Right ventricle myocardium superior (tissue), 1 donor: ENCODE results near the gene STX5. TPM values are rescaled to one million over a fixed set of nuclear protein-coding genes. Genes with fewer than 3 reads are reported as not detected.
"Not testable (repeated sequence)": the region's sequence is repeated elsewhere in the genome, so short reads cannot be mapped to it uniquely, and the experiment has no call there.

ENCODE experiments used
- ATAC-seq: fragments of 200-7000 bp; cut with Tn5 transposase; one replicate; pipeline ENCODE4 v1.9.1; 2020; ENCODE audit warnings: mild to moderate bottlenecking; ENCODE audit not compliant: poor library complexity
- DNase-seq: peaks from one replicate; pipeline ENCODE4 v3.0.0-alpha.2; 2020
- intact Hi-C: fragments of 100-400 bp; cut with DNase I; formaldehyde crosslinking; loops from one replicate; pipeline ENCODE4 v1.11.2; 2022
- total RNA-seq: library from RNA; stranded (reverse); fragmentation: NEBNext Ultra II Directional; extraction: Animal tissue kit (Norgen Biotek cat#: 25700); gene quantifications from one replicate; pipeline ENCODE4 v1.2.1, GENCODE V29; 2021
- donor health status: DM: no; HTN: yes; CAD: no; lungs with severe emphysema.

STX5 gene
- total RNA-seq, 1 donor from 2014 or later: 15.7 TPM

- intact Hi-C loops: no loop called here
- peak; percentile 97 for DNase-seq
- ATAC-seq: peak; percentile 82
Measured at GRCh38 chr11:62839050-62839945, 7.4 kb upstream of the STX5 start, which contains the start of gene WDR74. Gene WDR74 (minus strand): TSS chr11:62839590. CDS start chr11:62839570, 20 bp downstream.

- intact Hi-C loops: no loop called here
- DNase-seq: no peak
- ATAC-seq: no peak
Measured at GRCh38 chr11:62835336-62835735, 3.5 kb upstream of the STX5 start.

DNA sequence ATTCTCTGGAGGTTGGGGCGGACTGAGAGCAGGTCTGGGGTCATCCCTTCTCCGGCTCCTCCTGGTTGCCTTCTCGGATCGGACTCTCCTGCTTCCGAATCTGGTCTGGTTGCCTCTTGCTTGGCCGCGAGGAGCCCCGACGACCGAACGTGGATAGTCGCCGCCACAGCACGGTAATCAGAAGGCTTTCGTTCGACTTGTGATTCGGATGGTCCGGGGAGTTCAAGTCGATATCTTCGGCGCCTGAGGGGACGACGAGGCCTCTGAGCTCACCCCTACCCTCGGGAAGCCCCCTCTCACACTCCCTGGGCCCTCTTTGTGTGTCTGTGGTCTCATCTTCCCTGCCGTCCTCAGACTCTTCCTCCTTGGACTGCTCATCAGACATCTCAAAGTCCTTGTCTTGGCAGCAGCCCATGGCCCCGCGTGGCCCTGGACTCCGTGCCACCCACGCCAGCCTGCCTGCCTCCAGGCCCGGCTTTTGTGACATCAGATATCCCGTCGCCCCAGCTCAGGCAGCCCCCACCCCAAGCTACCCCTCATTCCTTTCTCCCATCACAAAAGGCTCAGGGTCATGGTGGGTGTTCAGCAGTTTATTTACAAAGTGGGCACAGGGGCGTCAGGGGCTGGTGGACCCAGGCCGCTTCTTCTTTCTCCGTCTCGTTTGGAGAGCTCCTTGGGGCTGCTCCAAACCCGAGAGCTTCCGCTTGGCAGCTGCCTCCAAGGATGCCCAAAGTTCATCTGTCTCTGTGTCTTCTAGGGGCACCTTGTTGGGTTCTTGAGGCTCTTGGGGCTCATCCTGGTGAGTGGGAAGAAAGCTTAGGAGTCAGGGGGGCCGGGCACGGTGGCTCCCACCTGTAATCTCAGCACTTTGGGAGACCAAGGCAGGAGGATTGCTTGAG, 734 bp upstream of the STX5 start, which contains the start of gene TEX54:
Gene TEX54 (minus strand): TSS at position 506 of the 899 bp plus-strand sequence.
- DNase-seq (peak; percentile 49), ATAC-seq (peak; percentile 3)
- intact Hi-C loops: no loop called here

- no peak for ATAC-seq
- DNase-seq: no peak
- intact Hi-C loops: loop anchor here (2.0 kb wide), 1 partner anchor 36 kb away; no protein-coding TSS in a partner anchor
Measured at GRCh38 chr11:62830904-62831519, 839 bp downstream of the STX5 start.

GRCh38 chr11:62828130-62828529, 3.7 kb downstream of the STX5 start:
- DNase-seq, ATAC-seq, intact Hi-C loops: not testable (repeated sequence)

GRCh38 chr11:62823677-62824076, 8.2 kb downstream of the STX5 start:
- ATAC-seq: no peak
- intact Hi-C loops: no loop called here

DNA sequence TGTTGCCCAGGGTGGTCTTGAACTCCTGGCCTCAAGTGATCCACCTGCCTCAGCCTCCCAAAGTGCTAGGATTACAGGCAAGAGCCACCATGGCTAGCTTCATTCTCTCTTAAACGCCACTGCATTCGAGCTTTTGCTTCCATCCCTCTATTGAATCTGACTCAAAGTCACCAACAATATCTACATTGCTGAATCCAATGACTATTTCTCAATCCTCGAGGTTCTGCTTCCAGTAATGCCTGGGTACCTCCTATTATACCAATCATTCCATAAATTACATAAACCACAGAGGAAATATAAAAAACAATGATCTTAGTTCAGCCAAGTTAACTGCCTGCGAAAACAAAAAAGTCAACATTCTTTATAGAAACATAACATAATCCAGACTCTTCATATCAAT, 14.7 kb downstream of the STX5 start:
- ATAC-seq (no peak), DNase-seq (no peak)
- intact Hi-C loops: no loop called here

More at GRCh38 chr11:62823677-62824076, 8.2 kb downstream of the STX5 start:
- no peak for DNase-seq

DNA sequence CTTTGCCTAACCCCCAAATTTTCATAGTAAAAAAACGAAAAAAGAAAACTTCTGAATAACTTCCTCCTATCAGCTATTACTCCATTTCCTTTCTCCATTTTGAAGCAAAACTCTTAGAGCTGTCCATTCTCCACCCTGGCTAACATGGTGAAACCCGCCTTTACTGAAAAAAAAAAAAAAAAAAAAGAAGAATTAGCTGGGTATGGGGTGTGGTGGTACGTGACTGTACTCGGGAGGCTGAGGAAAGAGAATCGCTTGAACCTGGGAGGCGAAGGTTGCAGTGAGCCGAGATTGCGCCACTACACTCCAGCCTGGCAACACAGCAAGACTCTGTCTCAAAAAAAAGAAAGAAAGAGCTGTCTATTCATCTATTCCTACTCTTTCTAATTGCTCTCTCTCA, 15.3 kb downstream of the STX5 start:
- no peak for DNase-seq
- ATAC-seq: no peak
- intact Hi-C loops: no loop called here

DNA sequence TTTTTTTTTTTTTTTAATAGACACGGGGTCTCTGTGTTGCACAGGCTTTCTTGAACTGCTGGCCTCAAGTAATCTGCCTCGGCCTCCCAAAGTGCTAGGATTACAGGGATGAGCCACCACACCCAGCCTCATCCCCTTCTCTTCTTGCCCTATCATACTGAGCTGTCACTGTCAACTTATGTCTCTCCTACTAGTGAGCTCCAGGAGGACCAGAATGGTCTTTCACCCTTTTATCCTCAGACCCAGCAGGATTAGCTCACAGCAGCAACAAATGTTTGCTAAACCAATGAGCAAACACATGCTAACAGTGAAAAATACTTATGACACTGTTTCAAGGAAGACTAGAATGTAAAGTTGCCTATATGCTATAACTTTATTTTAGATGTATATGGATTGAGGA, 20.2 kb downstream of the STX5 start:
- intact Hi-C loops: no loop called here
- ATAC-seq (no peak), DNase-seq (no peak)

DNA sequence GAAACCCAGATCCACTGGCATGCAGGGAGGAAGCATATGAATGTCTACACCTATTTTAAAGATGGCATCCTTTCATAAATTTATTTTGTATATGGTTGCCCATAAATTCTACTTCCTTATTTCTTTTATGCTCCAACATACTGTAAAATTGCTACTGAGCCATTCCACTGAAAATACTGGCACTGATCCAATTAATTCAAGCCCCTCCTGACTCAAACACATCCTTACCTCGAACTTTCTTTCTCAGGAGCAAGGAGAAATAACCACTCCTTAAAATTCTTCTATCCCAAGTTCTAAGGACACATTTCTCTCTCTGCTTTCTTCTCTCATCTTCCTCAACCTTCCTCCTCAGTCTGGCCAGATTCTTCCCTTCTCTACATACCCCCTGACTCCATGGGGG, 21.1 kb downstream of the STX5 start:
- no peak for DNase-seq
- intact Hi-C loops: no loop called here
- no peak for ATAC-seq

- intact Hi-C loops: no loop called here
- ATAC-seq (peak; percentile 63), DNase-seq (no peak)
Measured at GRCh38 chr11:62806611-62807121, 25.2 kb downstream of the STX5 start.

- DNase-seq (no peak), ATAC-seq (peak; percentile 9)
- intact Hi-C loops: no loop called here
Measured at GRCh38 chr11:62805961-62806441, 25.9 kb downstream of the STX5 start.

DNA sequence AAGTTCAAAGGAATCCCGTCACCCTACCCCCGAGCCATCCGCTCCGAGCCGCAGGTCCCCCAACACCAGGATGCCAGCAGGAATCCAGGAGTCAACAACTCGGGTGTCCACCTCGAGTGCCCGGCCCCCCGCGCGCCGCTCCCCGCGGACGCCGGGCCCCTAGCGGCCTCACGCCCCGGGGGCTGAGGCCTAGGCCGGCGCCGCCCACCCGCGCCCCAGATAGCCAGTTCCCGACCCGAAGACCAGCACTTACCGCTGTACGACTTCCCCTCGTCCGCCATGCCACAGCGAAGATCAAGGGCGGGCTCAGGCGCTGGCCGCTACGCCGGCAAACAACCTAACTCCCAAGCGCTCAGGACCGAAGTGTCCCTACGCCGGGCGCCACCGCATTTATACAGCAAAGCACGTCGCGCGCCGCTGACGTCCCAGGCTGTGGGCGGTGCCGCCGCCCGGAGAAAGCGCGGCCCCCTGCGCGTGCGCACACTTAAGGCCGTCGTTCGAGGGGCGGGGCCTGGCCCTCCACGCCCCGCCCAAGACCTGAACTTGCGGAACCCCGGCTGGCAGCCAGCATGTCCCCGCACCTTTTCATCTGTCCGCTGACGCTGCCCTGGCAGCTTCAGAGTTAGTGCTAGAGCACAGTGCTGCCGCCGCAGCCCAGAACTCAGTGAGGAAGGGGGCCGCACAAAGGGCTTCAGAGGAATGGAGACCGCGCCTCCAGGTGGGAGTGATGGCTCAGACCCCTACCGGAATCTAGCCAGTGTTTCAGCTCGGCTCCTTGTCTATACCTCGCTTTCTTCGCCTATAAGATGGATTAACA, 26.6 kb downstream of the STX5 start, which contains the start of gene NXF1:
Gene NXF1 (minus strand): TSS at position 365 of the 817 bp plus-strand sequence. CDS start 84 bp downstream, at position 281.
- peak; percentile 95 for ATAC-seq
- intact Hi-C loops: no loop called here
- peak; percentile 97 for DNase-seq

DNA sequence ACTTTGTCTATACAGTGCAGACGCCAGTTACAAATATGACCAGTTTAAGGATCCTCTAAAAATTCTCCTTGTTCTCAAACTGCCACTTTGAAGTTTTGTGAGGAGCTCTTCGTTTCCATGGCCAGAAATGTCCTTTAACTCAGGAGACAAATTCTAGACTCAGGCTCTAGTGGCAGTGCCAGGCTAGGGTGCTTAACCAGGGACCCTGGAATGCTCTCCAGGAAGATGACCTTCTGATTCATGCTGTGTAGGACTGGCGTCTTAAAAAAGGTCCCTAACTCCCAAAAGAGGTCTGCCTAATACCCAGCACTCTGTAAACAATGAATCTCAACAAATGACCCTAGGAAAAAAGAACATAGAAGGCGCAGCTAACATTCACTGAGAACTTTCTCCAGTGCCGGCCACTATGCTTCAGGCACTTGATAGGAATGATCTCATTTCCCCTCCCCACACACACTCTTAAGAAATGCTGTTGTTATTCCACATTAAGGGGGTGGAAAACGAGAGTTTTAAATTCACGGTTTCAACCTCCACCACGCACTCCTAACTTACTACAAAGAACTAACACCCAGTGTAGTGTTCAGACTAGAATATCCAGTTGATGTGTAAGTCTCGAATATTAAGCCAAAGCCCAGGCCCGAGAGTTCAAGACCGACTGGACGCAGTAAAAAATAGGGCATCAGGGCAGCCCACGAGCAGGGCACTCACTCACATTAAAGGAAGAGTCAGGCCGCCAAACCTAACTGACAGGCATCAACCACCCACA, 27.4 kb downstream of the STX5 start:
- intact Hi-C loops: no loop called here
- no peak for DNase-seq
- ATAC-seq: peak; percentile 1

- DNase-seq: no peak
- no peak for ATAC-seq
- intact Hi-C loops: no loop called here
Measured at GRCh38 chr11:62801071-62801470, 30.8 kb downstream of the STX5 start.

- ATAC-seq (no peak), DNase-seq (no peak)
- intact Hi-C loops: no loop called here
Measured at GRCh38 chr11:62799486-62799885, 32.4 kb downstream of the STX5 start.

GRCh38 chr11:62796281-62796680, 35.6 kb downstream of the STX5 start:
- intact Hi-C loops: no loop called here
- ATAC-seq (no peak), DNase-seq (peak; percentile 10)
